ENCODE results near the gene CSRP1. TPM values are rescaled to one million over a fixed set of nuclear protein-coding genes. Genes with fewer than 3 reads are reported as not detected.

Gene CSRP1
- total RNA-seq, 2 experiments from 2014 or later = 77.1 to 77.8 TPM

DNA sequence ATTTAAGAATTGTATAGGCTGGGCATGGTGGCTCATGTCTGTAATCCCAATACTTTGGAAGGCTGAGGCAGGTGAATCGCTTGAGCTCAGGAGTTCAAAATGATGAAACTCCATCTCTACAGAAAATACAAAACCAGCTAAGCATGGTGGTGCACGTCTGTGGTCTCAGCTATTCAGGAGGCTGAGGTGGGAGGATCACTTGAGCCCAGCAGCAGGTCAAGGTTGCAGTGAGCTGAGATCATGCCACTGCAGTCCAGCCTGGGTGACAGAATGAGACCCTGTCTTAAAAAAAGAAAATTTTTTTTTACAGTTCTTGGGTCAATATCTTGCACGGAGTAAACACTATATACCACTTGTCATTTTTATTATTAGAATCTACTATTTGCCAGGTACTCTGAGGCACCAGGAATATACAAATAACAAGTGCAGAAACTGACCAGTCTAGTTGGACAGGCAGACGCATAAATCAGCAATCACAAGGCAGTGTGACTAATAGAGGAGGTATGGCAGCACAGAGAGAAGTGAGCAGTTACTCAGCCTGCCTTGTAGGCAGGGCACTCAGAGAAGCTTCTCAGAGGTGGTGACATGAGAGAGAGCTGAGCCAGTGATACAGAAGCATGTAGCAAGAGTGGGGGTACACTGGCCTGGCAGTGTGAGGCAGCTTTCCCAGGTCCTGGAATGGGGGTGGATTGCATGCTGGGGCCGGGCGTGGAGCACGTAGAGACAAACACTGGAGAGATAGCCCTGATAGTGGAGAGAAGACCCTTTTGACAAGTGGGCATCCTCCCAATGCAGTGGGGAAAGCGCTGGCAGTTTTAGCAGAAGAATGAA lies 45.9 kb downstream of the CSRP1 start:
- Mint-ChIP-seq H3K36me3 (ENCODE audit: low read depth) (peaks cover 5% of the 10 kb centered on the region), H3K27me3 (peaks cover 17% of the 10 kb centered on the region), H3K9me3 (no peaks in the 10 kb centered on the region), H3K27ac (no peak overlapping the region), H3K4me1 (no peaks in the 10 kb centered on the region), H3K4me3 (no peak overlapping the region)
- CTCF ChIA-PET = interaction anchor here (1.3 to 3.5 kb wide), 2 partner anchors 13 to 20 kb away, joined by 3 to 12 read pairs; no protein-coding TSS in a partner anchor
- DNase-seq = no peak
- POLR2A ChIA-PET = interaction anchor here (0.8 kb wide), 1 partner anchor 13 kb away, joined by 3 read pairs; no protein-coding TSS in a partner anchor

DNA sequence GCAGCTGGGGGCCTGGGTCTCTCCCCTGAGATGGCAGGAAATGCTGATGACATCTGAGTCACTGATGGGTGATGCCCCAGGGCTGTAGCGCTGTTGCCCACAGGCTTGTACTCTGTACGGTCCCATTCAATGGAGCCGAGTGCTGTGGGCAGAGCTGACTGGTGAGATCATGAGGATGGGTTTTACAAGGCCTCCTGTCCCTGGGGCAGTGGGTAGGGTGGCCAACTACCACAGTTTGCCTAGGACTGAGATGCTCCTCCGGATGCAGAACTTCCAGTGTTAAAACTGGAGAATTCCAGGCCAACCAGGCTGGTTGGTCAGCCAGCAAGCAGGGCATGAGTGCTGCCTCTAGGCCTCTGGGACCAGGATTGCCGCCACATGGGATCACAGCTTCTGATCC lies 47.1 kb downstream of the CSRP1 start:
- Mint-ChIP-seq H3K27ac (no peak overlapping the region), H3K36me3 (ENCODE audit: low read depth) (peaks cover 2% of the 10 kb centered on the region), H3K27me3 (peaks cover 20% of the 10 kb centered on the region), H3K4me3 (no peak overlapping the region), H3K4me1 (peaks cover 3% of the 10 kb centered on the region), H3K9me3 (no peaks in the 10 kb centered on the region)
- POLR2A ChIA-PET = interaction anchor here (1.4 kb wide), 1 partner anchor 9 kb away, joined by 5 read pairs; the partner anchor contains the start of gene PHLDA3
- DNase-seq = no peak
- CTCF ChIA-PET = interaction anchor here (3.5 kb wide), 1 partner anchor 21 kb away, joined by 12 read pairs; no protein-coding TSS in a partner anchor

DNA sequence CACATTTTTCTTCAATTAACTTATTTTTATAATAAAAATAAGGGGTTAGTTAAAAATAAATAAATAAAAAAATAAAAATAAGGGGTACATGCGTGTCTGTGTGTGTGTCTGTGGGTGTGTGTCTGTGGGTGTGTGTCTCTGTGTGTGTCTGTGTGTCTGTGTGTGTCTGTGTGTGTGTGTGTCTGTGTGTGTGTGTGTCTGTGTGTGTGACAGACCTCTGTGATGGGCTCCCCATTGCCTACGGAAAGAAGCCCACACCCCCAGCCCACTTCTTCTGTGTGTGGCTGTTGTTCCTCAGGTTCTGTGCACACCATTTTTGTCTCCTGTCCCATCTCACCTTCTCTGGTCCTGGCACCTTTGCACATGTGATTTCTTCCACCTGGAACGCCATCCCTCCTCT lies 47.9 kb downstream of the CSRP1 start:
- Mint-ChIP-seq H3K27me3 (peaks cover 22% of the 10 kb centered on the region), H3K4me1 (peaks cover 9% of the 10 kb centered on the region), H3K4me3 (no peak overlapping the region), H3K36me3 (ENCODE audit: low read depth) (no peaks in the 10 kb centered on the region), H3K27ac (no peak overlapping the region), H3K9me3 (no peaks in the 10 kb centered on the region)
- no peak for DNase-seq
- ChIA-PET CTCF (interaction anchor here (1.8 to 3.5 kb wide), 2 partner anchors 11 to 22 kb away, joined by 9 to 12 read pairs; no protein-coding TSS in a partner anchor), POLR2A (interaction anchor here (1.4 kb wide), 1 partner anchor 9 kb away, joined by 5 read pairs; the partner anchor contains the start of gene PHLDA3)

DNA sequence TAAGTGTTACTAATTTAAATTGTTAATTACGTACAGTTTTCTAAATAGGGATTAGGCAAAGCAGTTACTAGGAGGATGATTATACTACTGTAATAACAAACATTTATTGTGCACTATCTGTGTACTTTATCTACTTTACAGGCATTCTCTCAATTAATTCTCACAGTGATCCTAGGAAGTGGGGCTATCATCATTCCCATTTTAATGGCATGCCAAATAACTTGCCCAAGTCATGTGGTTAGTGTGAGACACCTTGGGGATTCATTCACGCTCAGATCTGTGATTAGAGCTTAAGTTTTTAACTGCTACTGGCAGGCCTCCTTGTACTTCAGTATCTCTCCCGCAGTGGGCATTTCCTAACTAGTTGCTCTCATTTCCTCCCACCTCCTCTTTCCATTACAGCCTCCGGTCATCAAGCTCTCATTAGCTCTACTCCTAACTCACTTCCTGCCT lies 49.4 kb downstream of the CSRP1 start:
- no peak overlapping the region for H3K27ac Mint-ChIP-seq
- peaks cover 24% of the 10 kb centered on the region for H3K27me3 Mint-ChIP-seq
- CTCF ChIA-PET = interaction anchor here (1.1 to 1.8 kb wide), 4 partner anchors 9 to 55 kb away, joined by 3 to 9 read pairs (median 6); no protein-coding TSS in a partner anchor
- DNase-seq = no peak
- peaks cover 23% of the 10 kb centered on the region for H3K4me1 Mint-ChIP-seq
- no peaks in the 10 kb centered on the region for H3K9me3 Mint-ChIP-seq
- H3K4me3 Mint-ChIP-seq = no peak overlapping the region
- POLR2A ChIA-PET = interaction anchor here (1.3 kb wide), 1 partner anchor 50 kb away, joined by 3 read pairs; no protein-coding TSS in a partner anchor
- H3K36me3 Mint-ChIP-seq (ENCODE audit: low read depth) = no peaks in the 10 kb centered on the region

DNA sequence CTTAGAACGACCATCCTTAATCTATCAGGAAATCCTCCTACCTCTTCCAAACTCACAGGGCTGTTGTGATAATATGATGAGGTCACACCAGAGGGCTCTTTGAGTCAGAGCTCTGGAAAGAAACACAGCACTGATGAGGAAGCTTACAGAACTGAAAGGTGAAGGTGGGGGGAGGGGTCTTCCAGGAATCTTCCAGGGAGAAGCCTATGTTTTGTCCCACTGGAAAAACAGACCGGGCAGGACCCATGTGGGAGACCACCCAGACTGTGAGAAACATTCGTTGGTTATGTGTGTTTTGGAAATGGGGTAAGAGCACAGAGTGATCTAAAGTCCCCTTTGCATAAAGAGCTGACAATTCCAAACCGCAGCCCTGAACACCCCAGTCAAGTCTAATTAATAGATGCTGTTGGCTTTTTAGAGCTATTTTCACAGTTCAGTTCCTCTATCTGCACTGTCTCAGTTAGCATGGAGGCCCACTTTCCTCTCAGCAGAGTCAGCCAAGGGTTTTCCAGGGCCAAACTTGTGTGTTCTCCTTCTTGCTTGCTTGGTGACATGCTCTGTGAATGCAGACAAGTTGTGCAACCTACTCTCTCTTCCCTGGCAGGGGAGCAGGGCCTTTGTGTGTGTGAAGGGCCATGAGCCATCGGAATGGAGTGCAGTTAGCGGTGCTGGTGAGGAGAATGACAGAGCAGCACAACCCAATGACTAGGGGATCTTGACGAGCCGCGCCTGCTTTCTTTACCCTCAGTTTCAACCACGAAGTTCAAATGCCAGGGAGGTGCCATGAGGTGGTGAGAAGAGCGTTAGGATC lies 50.2 kb downstream of the CSRP1 start:
- ChIA-PET POLR2A (interaction anchor here (0.6 to 1.3 kb wide), 2 partner anchors 11 to 51 kb away, joined by 3 read pairs; no protein-coding TSS in a partner anchor), CTCF (interaction anchor here (1.1 to 1.8 kb wide), 3 partner anchors 9 to 56 kb away, joined by 3 to 9 read pairs (median 3); no protein-coding TSS in a partner anchor)
- Mint-ChIP-seq H3K27ac (no peak overlapping the region), H3K9me3 (no peaks in the 10 kb centered on the region), H3K36me3 (ENCODE audit: low read depth) (no peaks in the 10 kb centered on the region), H3K27me3 (peaks cover 27% of the 10 kb centered on the region), H3K4me3 (no peak overlapping the region), H3K4me1 (peaks cover 28% of the 10 kb centered on the region)
- DNase-seq = no peak

DNA sequence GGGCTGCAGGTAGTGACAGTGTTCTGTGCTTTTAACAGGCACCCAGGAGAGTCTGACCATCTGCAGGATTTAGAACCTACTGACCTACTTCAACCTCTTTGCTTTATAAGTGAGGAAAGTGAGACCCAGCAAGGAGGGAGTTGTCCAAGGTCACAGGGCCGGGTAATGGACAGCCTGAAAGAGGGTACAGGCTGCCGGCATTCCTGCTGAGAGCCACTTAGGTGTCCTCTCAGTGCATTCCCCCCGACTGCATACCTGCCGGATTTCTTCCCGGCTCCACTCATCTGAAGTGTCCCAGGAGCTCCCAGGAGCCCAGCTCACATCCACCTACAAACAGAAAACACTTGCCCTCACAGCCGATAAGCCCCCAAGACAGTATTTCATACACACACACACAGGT lies 51.8 kb downstream of the CSRP1 start:
- no peaks in the 10 kb centered on the region for H3K9me3 Mint-ChIP-seq
- DNase-seq = no peak
- H3K4me3 Mint-ChIP-seq = no peak overlapping the region
- H3K27ac Mint-ChIP-seq = no peak overlapping the region
- H3K4me1 Mint-ChIP-seq = peaks cover 38% of the 10 kb centered on the region
- ChIA-PET CTCF (interaction anchor here (1.9 to 2.4 kb wide), 3 partner anchors 19 to 58 kb away, joined by 4 to 12 read pairs (median 9); no protein-coding TSS in a partner anchor), POLR2A (interaction anchor here (0.9 kb wide), 1 partner anchor 52 kb away, joined by 3 read pairs; the partner anchor contains the start of gene CSRP1)
- H3K27me3 Mint-ChIP-seq = peaks cover 30% of the 10 kb centered on the region
- no peaks in the 10 kb centered on the region for H3K36me3 Mint-ChIP-seq (ENCODE audit: low read depth)

DNA sequence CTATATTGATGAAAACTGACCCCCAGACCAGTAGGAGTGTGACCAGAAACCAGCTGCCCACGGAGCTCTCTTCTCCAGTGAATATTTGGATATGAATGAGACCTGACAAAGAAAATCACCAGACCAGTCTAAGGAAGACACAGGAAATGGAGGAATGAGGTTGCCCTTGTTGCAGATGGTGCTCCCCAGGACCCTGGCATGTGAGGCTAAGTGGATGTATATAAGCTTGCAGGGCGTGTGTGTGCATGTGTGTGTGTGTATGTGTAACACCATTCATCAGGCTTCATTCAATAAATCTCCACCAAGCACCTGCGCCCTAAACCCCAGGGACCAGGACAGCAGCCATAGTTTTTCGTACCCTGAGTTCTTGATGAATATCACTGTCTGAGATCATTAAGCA lies 52.3 kb downstream of the CSRP1 start:
- POLR2A ChIA-PET = interaction anchor here (0.9 to 1.5 kb wide), 2 partner anchors 26 to 52 kb away, joined by 3 to 4 read pairs; partner anchors contain the start of gene CSRP1

DNA sequence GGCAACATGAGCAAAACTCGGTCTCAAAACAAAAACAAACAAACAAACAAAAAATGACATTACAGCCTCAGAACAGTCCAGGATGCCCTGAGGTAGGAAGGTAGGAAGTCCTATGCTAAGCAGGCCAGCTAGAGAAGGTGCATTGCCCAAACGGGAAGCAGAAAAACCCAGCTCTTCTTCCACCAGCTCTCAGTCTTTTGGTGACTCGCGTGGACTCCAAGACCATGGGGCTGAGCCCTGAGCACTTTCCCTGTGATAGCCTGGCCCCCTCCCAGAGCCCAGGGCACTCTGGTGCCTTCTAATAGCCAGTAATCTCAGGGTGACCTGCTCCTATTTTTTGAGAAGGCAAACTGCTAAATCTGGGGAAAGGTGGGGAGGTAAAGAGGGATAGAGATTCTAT lies 54.1 kb downstream of the CSRP1 start:
- peaks cover 23% of the 10 kb centered on the region for H3K27me3 Mint-ChIP-seq
- no peak overlapping the region for H3K4me3 Mint-ChIP-seq
- H3K27ac Mint-ChIP-seq = no peak overlapping the region
- no peaks in the 10 kb centered on the region for H3K36me3 Mint-ChIP-seq (ENCODE audit: low read depth)
- POLR2A ChIA-PET = interaction anchor here (1.5 kb wide), 1 partner anchor 28 kb away, joined by 4 read pairs; no protein-coding TSS in a partner anchor
- H3K4me1 Mint-ChIP-seq = peaks cover 46% of the 10 kb centered on the region
- H3K9me3 Mint-ChIP-seq = no peaks in the 10 kb centered on the region
- CTCF ChIA-PET = interaction anchor here (1.9 to 8.2 kb wide), 3 partner anchors 17 to 60 kb away, joined by 9 to 153 read pairs (median 13); no protein-coding TSS in a partner anchor
- DNase-seq = no peak

More for the DNA sequence above, 52.3 kb downstream of the CSRP1 start:
- Mint-ChIP-seq H3K27ac (no peak overlapping the region), H3K27me3 (peaks cover 30% of the 10 kb centered on the region), H3K4me1 (peaks cover 38% of the 10 kb centered on the region), H3K36me3 (ENCODE audit: low read depth) (no peaks in the 10 kb centered on the region), H3K9me3 (no peaks in the 10 kb centered on the region), H3K4me3 (no peak overlapping the region)
- CTCF ChIA-PET = interaction anchor here (1.9 to 2.4 kb wide), 3 partner anchors 19 to 59 kb away, joined by 4 to 12 read pairs (median 9); no protein-coding TSS in a partner anchor
- no peak for DNase-seq

DNA sequence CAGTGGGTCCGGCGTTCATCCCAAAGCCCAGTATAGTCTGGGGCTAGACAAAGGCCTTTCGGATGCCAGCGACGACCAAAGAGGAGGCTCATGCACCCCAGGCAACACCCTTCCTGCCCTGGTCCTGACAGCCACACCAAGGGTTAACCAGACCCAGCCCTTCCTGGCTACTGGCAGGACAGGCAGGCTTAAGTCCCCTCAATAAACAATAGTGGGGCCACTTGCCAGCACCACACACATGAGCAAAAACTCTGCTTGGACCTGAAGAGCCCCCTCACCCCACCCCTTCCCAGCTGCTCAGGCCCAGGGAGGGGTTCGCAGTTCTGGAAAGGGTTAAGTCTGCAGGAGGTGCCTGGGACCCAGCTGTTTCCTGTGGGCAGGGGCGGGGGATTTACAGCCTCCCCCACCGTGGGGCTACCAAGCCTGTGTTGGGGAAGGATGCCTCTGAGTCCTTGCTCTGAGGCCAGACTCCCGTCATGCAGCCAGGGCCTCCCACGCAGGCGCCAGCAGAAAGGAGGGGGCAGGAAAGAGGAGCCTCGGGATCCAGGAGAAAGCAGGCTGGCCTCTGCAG lies 56.1 kb downstream of the CSRP1 start:
- POLR2A ChIA-PET = interaction anchor here (1.5 to 3.1 kb wide), 3 partner anchors 18 to 62 kb away, joined by 3 to 12 read pairs (median 5); partner anchors contain the start of gene PHLDA3
- no peaks in the 10 kb centered on the region for H3K36me3 Mint-ChIP-seq (ENCODE audit: low read depth)
- peaks cover 49% of the 10 kb centered on the region for H3K4me1 Mint-ChIP-seq
- no peak overlapping the region for H3K27ac Mint-ChIP-seq
- no peak for DNase-seq
- CTCF ChIA-PET = interaction anchor here (3.9 to 8.2 kb wide), 4 partner anchors 15 to 62 kb away, joined by 36 to 153 read pairs (median 92); partner anchors contain the start of gene PHLDA3
- peaks cover 18% of the 10 kb centered on the region for H3K27me3 Mint-ChIP-seq
- no peak overlapping the region for H3K4me3 Mint-ChIP-seq
- no peaks in the 10 kb centered on the region for H3K9me3 Mint-ChIP-seq

DNA sequence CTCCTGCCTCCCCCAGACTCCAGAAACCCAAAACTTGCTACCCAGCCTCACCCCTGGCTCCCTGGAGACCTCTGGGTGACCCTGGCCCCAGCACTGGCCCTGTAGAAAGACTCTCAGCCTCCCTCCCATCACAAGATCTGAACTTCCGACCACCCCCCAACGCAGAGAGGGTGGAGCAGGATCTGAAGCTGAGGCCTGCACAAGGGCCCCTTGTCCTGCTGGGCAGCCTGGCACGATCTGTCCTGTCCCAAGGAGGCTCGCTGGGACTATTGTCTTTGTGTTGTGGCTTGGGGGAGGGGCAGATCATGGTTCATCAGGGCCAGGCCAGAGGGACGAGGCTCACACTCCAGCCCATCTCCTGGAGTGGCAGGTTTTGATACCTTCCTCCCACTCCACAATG lies 57.9 kb downstream of the CSRP1 start:
- no peak for DNase-seq
- no peak overlapping the region for H3K4me3 Mint-ChIP-seq
- H3K36me3 Mint-ChIP-seq (ENCODE audit: low read depth) = no peaks in the 10 kb centered on the region
- CTCF ChIA-PET = interaction anchor here (1.0 to 8.2 kb wide), 15 partner anchors 7 to 91 kb away, joined by 3 to 153 read pairs (median 9); partner anchors contain the start of gene PHLDA3
- H3K9me3 Mint-ChIP-seq = no peaks in the 10 kb centered on the region
- H3K27me3 Mint-ChIP-seq = peaks cover 24% of the 10 kb centered on the region
- POLR2A ChIA-PET = interaction anchor here (2.3 to 3.1 kb wide), 2 partner anchors 31 to 64 kb away, joined by 9 to 12 read pairs; no protein-coding TSS in a partner anchor
- H3K4me1 Mint-ChIP-seq = peaks cover 45% of the 10 kb centered on the region
- no peak overlapping the region for H3K27ac Mint-ChIP-seq

DNA sequence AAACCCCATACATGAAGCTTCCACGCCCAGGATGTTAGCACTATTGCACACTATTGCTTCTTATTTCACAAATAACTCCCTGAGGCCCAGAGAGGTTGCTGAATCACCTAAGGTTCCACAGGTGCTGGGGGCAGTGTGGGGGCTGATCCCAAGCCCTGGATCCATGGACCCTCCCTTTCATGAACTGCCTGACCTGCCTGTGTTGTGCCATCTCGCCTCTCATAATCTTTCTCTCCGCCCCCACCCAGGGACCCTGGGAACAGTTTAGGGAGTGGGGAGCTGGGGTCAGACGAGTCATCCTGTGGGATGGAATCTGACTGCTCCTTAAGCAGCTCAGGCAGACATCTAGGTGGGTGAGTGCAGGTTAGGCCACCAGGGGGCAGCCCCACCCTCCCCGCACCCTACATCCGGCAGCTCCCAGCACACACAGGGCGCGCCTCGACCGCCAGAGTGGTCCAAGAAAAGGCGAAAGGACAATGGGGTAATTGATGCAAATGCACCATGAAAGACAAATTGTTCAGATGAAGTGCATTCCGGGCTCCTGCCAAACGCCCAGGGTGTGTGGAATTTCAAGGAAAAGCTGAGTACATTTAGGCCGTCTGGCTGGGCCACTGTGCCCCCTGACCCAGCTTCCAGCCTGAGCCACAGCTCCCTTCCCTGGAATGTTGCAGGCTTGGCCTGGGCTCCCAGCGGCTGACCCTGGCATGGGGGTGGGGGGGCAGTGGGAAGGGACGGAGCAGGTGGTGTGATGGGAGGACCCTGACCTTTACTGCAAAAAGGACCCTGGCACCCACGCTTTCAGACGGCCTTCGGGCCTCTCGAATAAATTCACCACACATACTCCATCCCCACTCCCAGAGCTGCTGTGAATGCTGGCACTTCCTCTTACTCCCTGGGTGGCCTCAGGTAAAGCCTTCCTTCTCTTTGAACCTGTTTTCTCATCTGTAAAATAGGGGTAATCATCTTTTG lies 58.7 kb downstream of the CSRP1 start:
- Mint-ChIP-seq H3K27ac (no peak overlapping the region), H3K4me3 (no peak overlapping the region), H3K4me1 (peaks cover 37% of the 10 kb centered on the region), H3K27me3 (peaks cover 25% of the 10 kb centered on the region), H3K9me3 (no peaks in the 10 kb centered on the region), H3K36me3 (ENCODE audit: low read depth) (no peaks in the 10 kb centered on the region)
- ChIA-PET POLR2A (interaction anchor here (0.6 to 3.1 kb wide), 6 partner anchors 12 to 64 kb away, joined by 3 to 12 read pairs (median 3); partner anchors contain the start of genes CSRP1 and PHLDA3), CTCF (interaction anchor here (0.9 to 8.2 kb wide), 27 partner anchors 8 to 448 kb away, joined by 3 to 153 read pairs (median 5); partner anchors contain the start of genes CSRP1 and PHLDA3)
- peak; percentile 78 for DNase-seq

Measured in activated CD4-positive, alpha-beta memory T cell treated with anti-CD3 and anti-CD28 coated beads, Interleukin-2, amount 10 ng/mL, durations not matched to agents 7 days and 5 days (primary cell).